Iris pigment epithelial cell (primary cell): ENCODE results near the gene PHF21B.

Experiments
- DNase-seq: peaks from one replicate; pipeline ENCODE4 v3.0.0-alpha.2; 2011; ENCODE audit warnings: low read depth

Gene PHF21B

GRCh38 chr22:44956840-44957767, 52.7 kb downstream of the PHF21B start:
- peak; percentile 3 for DNase-seq

GRCh38 chr22:44955102-44955501, 54.7 kb downstream of the PHF21B start:
- DNase-seq, result no peak

DNA sequence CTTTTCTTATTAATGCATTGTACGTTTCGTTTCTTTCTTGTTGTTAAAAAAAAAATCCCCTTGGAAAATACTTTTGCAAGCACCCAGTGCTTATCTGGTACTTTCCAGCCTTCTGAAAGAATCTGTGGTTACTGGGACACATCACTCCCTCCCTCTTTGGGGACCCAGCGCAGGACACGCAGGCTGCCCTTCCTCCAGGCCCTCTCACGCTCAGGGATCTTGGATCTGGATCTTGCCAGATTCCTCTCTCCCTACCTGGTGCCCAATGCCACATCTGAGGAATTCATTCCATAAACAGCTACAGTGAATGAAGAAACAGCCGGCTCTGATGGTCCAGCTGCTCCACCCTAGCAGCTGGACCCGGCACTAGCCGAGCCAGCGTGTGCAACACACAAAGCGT, 55.7 kb downstream of the PHF21B start:
- DNase-seq, result no peak

GRCh38 chr22:44952863-44953746, 56.7 kb downstream of the PHF21B start:
- no peak for DNase-seq

- no peak for DNase-seq
Observed at GRCh38 chr22:44951510-44951816, 58.3 kb downstream of the PHF21B start.

DNA sequence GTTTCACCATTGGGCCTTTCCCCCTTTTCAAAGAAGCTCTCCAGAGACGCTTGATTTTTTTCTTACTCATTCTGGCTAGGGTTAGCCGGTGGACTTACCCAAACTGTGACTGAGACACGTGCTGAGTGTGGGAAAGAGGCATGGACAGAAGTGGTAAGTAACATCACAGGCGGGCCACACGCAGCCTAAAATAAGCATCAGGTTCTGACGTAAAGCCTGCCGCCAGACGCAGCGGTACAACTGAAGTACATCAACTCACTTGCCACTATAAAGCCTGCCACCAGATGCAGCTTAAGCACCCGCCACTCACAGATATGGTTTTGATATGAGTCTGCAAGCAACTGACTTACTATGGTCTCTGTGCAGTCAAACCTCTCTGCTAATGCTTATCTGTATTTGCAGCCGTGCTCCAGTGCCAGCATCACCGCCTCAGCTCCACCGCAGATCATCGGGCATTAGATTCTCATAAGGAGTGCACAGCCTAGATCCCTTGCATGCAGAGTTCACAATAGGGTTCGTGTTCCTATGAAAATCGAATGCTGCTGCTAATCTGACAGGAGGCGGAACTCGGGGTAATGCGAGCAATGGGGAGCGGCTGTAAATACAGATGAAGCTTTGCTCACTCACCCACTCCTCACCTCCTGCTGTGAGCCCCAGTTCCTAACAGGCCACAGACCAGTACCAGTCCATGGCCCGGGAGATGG, 58.8 kb downstream of the PHF21B start:
- DNase-seq, result no peak

GRCh38 chr22:44947846-44948245, 62.0 kb downstream of the PHF21B start:
- DNase-seq, result no peak

GRCh38 chr22:44947049-44947448, 62.8 kb downstream of the PHF21B start:
- DNase-seq, result no peak

GRCh38 chr22:44944883-44945601, 64.8 kb downstream of the PHF21B start:
- no peak for DNase-seq

GRCh38 chr22:44943701-44944324, 66.0 kb downstream of the PHF21B start:
- no peak for DNase-seq

- DNase-seq, result no peak
Observed at GRCh38 chr22:44942979-44943700, 66.7 kb downstream of the PHF21B start.

DNA sequence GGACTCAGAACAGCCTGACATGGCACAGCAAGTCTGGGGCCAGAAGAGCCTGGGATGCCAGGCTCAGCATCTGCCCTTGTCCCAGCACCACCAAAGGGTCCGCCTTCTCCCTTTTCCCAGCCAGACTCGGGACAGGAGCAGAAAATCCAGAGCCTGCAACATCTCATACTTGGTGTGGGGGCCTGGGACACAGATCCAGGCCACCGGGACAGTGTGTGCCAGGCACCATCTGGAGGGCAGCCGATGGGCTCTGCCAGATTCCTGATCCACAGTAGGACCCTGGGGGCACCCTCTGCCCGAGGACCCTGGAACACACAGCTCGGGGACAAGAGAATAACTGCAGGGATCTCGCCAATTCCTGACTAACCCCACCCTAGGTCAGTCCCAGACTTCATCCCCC, 67.7 kb downstream of the PHF21B start:
- DNase-seq, result no peak

DNA sequence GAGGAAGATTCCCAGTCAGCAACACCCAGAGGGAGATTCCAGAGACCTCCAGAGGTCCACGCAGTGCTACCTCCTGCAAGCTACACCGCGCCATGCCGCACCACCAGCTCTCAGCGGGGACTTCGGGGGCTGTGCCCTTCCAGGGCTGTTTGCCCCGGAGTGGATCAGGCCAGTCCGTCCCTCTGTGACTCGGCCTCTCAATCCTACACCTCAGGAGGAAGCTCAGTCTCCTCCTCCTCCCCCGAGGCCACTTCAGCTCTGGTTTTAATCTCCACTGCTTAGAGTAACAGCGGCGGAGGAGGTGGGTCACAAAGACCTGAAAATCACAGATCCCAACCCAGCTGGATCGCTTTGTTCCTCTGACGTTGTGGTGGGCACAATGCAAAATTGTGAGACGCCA, 68.6 kb downstream of the PHF21B start:
- no peak for DNase-seq

DNA sequence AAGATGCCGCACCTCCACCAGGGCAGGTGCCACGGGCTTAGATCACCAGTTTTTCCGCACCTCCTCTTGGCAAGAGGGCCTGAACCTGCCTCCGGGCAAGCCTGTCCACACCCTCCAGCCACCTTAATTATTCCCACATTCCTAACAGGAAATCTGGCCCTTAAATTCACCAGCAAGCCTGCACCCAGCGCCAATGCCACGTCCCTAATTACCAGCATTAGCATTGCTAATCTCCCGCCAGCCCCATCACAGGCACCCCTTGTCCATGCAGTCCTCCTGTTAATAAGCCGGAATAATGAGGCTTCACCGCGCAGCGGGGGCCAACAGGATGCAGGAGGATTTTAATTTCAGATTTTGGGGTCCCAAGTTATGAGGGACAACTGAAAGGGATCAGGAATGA, 69.7 kb downstream of the PHF21B start:
- DNase-seq, result no peak

DNA sequence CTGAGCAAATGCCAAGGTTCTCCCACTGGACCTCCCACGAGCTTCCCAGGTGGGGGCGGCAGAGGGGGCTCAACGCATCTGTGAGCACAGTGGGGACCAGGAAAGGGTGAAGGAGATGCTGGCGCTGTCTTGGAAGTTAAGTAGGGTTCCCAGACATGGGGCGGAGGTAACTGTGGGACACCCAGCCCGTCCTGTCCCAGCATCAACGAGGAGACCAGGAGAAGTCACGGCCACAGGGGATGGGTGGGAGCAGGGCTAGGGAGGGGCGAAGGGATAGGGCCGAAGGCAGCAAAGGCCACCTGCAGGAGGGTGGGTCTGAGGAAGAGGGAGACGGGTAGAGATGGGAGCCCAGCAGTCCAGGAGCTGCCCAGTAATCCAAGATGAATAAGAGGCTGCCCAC, 70.4 kb downstream of the PHF21B start:
- DNase-seq, result no peak

DNA sequence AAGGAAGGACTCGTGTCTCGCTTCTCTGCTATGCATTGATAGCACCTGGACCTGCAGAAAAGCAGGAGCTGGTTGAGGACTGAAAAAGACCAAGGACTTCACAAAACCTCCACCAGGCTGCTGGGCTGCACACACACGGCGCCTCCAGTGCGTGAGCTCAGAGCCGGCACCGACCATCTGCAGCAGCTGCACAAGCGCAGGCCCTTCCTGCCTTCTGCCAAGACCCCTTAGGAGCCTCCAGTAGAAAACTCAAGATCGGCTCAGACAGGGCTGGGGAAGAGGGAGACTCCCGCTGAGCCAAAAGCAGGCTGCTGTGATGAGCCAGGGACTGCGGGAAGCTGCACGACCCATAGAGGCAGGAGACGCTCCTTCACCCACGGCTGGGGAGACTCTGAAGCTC, 70.9 kb downstream of the PHF21B start:
- DNase-seq, result no peak

DNA sequence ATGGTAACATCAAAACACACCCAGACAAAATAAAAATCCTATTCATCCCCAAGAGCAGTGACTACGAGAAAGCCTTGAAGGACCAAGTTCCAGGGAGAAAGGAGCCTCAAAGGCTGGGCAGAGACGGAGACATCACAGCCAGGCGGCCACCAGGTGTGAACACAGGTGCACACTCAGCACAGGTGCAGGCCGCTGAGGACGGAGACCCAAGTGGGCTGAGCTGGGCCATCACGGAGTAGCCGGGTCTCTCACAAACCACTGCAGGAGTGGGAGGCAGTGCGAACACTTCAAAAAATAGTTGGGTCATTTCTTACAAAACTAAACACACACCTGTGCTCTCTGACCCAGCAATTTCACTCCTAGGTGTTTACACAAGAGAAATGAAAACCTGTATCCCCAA, 72.6 kb downstream of the PHF21B start:
- no peak for DNase-seq

DNA sequence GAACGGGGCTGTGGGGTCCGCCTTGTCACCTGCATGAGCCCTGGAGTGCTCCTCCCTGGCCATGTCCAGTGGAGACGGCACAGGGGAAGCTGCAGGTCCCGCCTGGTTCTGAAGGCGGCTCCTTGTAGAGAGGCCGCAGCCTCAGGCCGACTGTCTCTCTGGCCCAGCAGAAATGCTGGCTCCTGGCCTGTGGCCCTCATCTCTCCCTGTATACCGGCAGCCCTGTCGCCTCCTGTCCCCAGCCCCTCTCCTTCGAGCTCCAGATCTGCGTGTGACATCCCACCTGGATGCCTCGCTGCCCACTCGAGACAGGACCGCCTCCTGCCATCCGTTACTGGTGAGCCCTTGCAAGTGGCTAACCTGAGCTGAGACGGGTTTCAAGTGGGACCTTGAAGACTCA, 73.6 kb downstream of the PHF21B start:
- DNase-seq, result no peak

DNA sequence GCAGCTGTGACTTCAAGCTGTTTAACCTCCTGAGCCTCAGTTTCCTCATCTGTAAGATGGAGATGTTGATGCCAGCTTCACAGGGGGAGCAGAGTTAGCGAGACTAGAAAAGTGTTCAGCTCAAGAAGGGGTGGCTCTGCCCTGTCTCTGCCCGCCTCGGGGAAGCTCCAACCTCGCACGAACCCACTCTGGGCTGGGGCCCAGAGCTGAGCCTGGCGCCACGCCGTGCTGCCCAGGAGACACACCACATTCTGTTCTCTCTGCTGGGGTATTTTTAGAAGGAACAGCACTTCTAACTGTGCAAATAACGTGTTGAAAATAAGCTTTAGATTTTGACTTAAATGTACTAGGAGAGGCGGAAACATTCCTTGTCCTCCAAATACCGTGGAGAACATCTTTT, 74.1 kb downstream of the PHF21B start:
- DNase-seq, result no peak

- no peak for DNase-seq
Observed at GRCh38 chr22:44934454-44934735, 75.4 kb downstream of the PHF21B start.
